Measurements from ENCODE around the gene TRMT10B. TPM values are rescaled to one million over a fixed set of nuclear protein-coding genes. Genes with fewer than 3 reads are reported as not detected.
"Not testable (repeated sequence)": the region's sequence is repeated elsewhere in the genome, so short reads cannot be mapped to it uniquely, and the experiment has no call there.

The TRMT10B gene
- total and polyA plus RNA-seq, 10 of the 15 experiments (the other 5 are each of a cell fraction or from before 2014, with no cell fraction given), result 3.7 to 11.7 (median 6.8) TPM

- intact Hi-C loops (cut with micrococcal nuclease; ENCODE audit: unreplicated experiment) (no loop called here), in situ Hi-C loops (cut with MboI) (no loop called here)
- TF ChIP-seq NR2C1 (IDR thresholded peaks at IDR 0.05), result no peak
- TF ChIP-seq ZNF207 (IDR thresholded peaks at IDR 0.05; ENCODE audit: borderline replicate concordance), result no peak
- no peak for TF ChIP-seq ASH2L (IDR thresholded peaks at IDR 0.05; ENCODE audit: borderline replicate concordance, low read depth)
- TF ChIP-seq ZNF622 (IDR thresholded peaks at IDR 0.05), result no peak
- no peak for TF ChIP-seq ZNF592 (IDR thresholded peaks at IDR 0.05)
- no peak for TF ChIP-seq SMC3 (IDR thresholded peaks at IDR 0.05; ENCODE audit: borderline replicate concordance, low read length)
- FAIRE-seq (no peak), DNase-seq (ENCODE audit: low read depth, low spot score) (no peak), ATAC-seq (no peak)
- Histone ChIP-seq H4K20me1 (ENCODE audit: control insufficient read depth, insufficient read depth) (no peaks in the 10 kb centered on the region), H3K4me2 (ENCODE audit: control insufficient read depth, insufficient read depth) (no peak overlapping the region), H3K9ac (ENCODE audit: control insufficient read depth, insufficient read depth, low read length) (no peak overlapping the region), H3K27ac (ENCODE audit: control insufficient read depth, insufficient read depth) (no peak overlapping the region), H3K27me3 (replicated peaks in 1 of 2; ENCODE audit: control insufficient read depth in 2 of 2, insufficient read depth in 2 of 2, low read length in 1 of 2) (no peaks in the 10 kb centered on the region), H3K4me3 (no peak overlapping the region), H3K4me1 (ENCODE audit: control insufficient read depth, insufficient read depth, low read length) (no peaks in the 10 kb centered on the region), H3K36me3 (ENCODE audit: control insufficient read depth in 2 of 2, insufficient read depth in 2 of 2, low read length in 1 of 2) (no peaks in the 10 kb centered on the region), H2AFZ (ENCODE audit: control insufficient read depth, low read depth, low read length) (no peak overlapping the region), H3K9me3 (replicated peaks; ENCODE audit: control insufficient read depth, insufficient read depth, low read length) (no peaks in the 10 kb centered on the region), H3K79me2 (ENCODE audit: control insufficient read depth, insufficient read depth, low read length) (no peaks in the 10 kb centered on the region)
- no TSS peak for BruUV-seq (replicated peaks)
- ChIA-PET POLR2A (interaction anchor here (0.5 kb wide), 1 partner anchor 135 kb away, joined by 4 read pairs; no protein-coding TSS in a partner anchor), RAD21 (ENCODE audit: unreplicated experiment) (no interaction called here), SMC1A (ENCODE audit: uncharacterized antibody, unreplicated experiment) (interaction anchor here (0.6 kb wide), 1 partner anchor 82 kb away, joined by 3 read pairs; no protein-coding TSS in a partner anchor), CTCF (no interaction called here)
- 98% methylated on average over 3 of the region's 3 CpGs for WGBS (ENCODE audit: insufficient coverage, insufficient replicate concordance, low lambda C conversion rate, missing lambda C conversion rate)
Observed at GRCh38 chr9:37761511-37761910, 7.9 kb downstream of the TRMT10B start.

GRCh38 chr9:37765263-37765662, 11.7 kb downstream of the TRMT10B start:
- H3K79me2 ChIP-seq (ENCODE audit: control insufficient read depth, insufficient read depth, low read length); H3K4me1 ChIP-seq (ENCODE audit: control insufficient read depth, insufficient read depth, low read length); CTCF ChIA-PET; SMC1A ChIA-PET (ENCODE audit: uncharacterized antibody, unreplicated experiment); FAIRE-seq; in situ Hi-C loops (cut with MboI); H3K9me3 ChIP-seq (replicated peaks; ENCODE audit: control insufficient read depth, insufficient read depth, low read length); H3K9ac ChIP-seq (ENCODE audit: control insufficient read depth, insufficient read depth, low read length); POLR2A ChIA-PET; BruUV-seq (replicated peaks); ATAC-seq; intact Hi-C loops (cut with micrococcal nuclease; ENCODE audit: unreplicated experiment); RAD21 ChIA-PET (ENCODE audit: unreplicated experiment); H3K27ac ChIP-seq (ENCODE audit: control insufficient read depth, insufficient read depth); H3K36me3 ChIP-seq (ENCODE audit: control insufficient read depth in 2 of 2, insufficient read depth in 2 of 2, low read length in 1 of 2); DNase-seq (ENCODE audit: low read depth, low spot score); H2AFZ ChIP-seq (ENCODE audit: control insufficient read depth, low read depth, low read length); H3K4me2 ChIP-seq (ENCODE audit: control insufficient read depth, insufficient read depth); H3K27me3 ChIP-seq (replicated peaks in 1 of 2; ENCODE audit: control insufficient read depth in 2 of 2, insufficient read depth in 2 of 2, low read length in 1 of 2); H3K4me3 ChIP-seq; H4K20me1 ChIP-seq (ENCODE audit: control insufficient read depth, insufficient read depth): not testable (repeated sequence)
- 79% methylated on average over 4 of the region's 6 CpGs for WGBS (ENCODE audit: insufficient coverage, insufficient replicate concordance, low lambda C conversion rate, missing lambda C conversion rate)
